SK-N-SH treated with all-trans-retinoic acid at 6 μM for 48 hours (cell line): Measurements from ENCODE around the gene PIAS2.

Experiments used
- ATAC-seq: fragments of 200-7000 bp; cut with Tn5 transposase; 3 replicates; pipeline ENCODE4 v1.9.1; 2020; ENCODE audit warnings: mild to moderate bottlenecking, moderate library complexity
- ARNTL ChIP-seq: fragments of 450-650 bp; formaldehyde crosslinking; IDR thresholded peaks from 2 replicates; pipeline ENCODE4 v1.5.0; 2020; ENCODE audit warnings: low read depth, mild to moderate bottlenecking, moderate library complexity, borderline replicate concordance
- BACH2 ChIP-seq: fragments of 250-450 bp; sonication (Bioruptor Pico); IDR thresholded peaks from 2 replicates; pipeline ENCODE4 v1.9.0; 2021; ENCODE audit warnings: mild to moderate bottlenecking, borderline replicate concordance
- CREB5 ChIP-seq: fragments of 250-450 bp; sonication (Bioruptor Pico); IDR thresholded peaks from 2 replicates; pipeline ENCODE4 v1.5.1; 2020; ENCODE audit warnings: low read depth, mild to moderate bottlenecking, moderate library complexity
- CSDC2 ChIP-seq: fragments of 250-450 bp; sonication (Bioruptor Pico); IDR thresholded peaks from 2 replicates; pipeline ENCODE4 v1.5.0; 2020; ENCODE audit warnings: mild to moderate bottlenecking, moderate library complexity
- CSRNP3 ChIP-seq: fragments of 250-450 bp; sonication (Bioruptor Pico); IDR thresholded peaks from 2 replicates; pipeline ENCODE4 v1.5.1; 2021; ENCODE audit warnings: mild to moderate bottlenecking, moderate library complexity
- ESRRG ChIP-seq: fragments of 250-450 bp; sonication (Bioruptor Pico); IDR thresholded peaks from 2 replicates; pipeline ENCODE4 v1.6.1; 2021; ENCODE audit warnings: mild to moderate bottlenecking
- GLIS3 ChIP-seq: fragments of 250-450 bp; sonication (Bioruptor Pico); IDR thresholded peaks from 2 replicates; pipeline ENCODE4 v1.5.0; 2020; ENCODE audit warnings: mild to moderate bottlenecking, moderate library complexity
- ISL1 ChIP-seq: fragments of 250-450 bp; sonication (Bioruptor Pico); IDR thresholded peaks from 2 replicates; pipeline ENCODE4 v2.1.2; 2022; ENCODE audit warnings: mild to moderate bottlenecking, moderate library complexity
- OSR1 ChIP-seq: fragments of 250-450 bp; sonication (Bioruptor Pico); IDR thresholded peaks from 2 replicates; pipeline ENCODE4 v1.8.0; 2022; ENCODE audit warnings: moderate library complexity, mild to moderate bottlenecking, inconsistent platforms
- PATZ1 ChIP-seq: fragments of 250-450 bp; sonication (Bioruptor Pico); IDR thresholded peaks from 2 replicates; pipeline ENCODE4 v1.8.0; 2020; ENCODE audit warnings: mild to moderate bottlenecking, moderate library complexity, borderline replicate concordance
- POU6F1 ChIP-seq: fragments of 250-450 bp; sonication (Bioruptor Pico); IDR thresholded peaks from 2 replicates; pipeline ENCODE4 v1.8.0; 2021; ENCODE audit warnings: low read depth, mild to moderate bottlenecking, moderate library complexity, borderline replicate concordance
- PPARA ChIP-seq: fragments of 250-450 bp; sonication (Bioruptor Pico); IDR thresholded peaks from 2 replicates; pipeline ENCODE4 v1.5.0; 2020; ENCODE audit warnings: mild to moderate bottlenecking, borderline replicate concordance
- RARB ChIP-seq: fragments of 250-450 bp; sonication (Bioruptor Pico); IDR thresholded peaks from 2 replicates; pipeline ENCODE4 v1.8.0; 2021; ENCODE audit warnings: mild to moderate bottlenecking, moderate library complexity
- SNAI2 ChIP-seq: fragments of 250-450 bp; sonication (Bioruptor Pico); IDR thresholded peaks from 2 replicates; pipeline ENCODE4 v1.5.0; 2020; ENCODE audit warnings: mild to moderate bottlenecking, moderate library complexity
- TCF4 ChIP-seq: fragments of 250-450 bp; sonication (Bioruptor Pico); IDR thresholded peaks from 2 replicates; pipeline ENCODE4 v1.8.0; 2021; ENCODE audit warnings: mild to moderate bottlenecking, moderate library complexity, borderline replicate concordance
- TOX ChIP-seq: fragments of 250-450 bp; sonication (Bioruptor Pico); IDR thresholded peaks from 2 replicates; pipeline ENCODE4 v1.8.0; 2021; ENCODE audit warnings: mild to moderate bottlenecking, moderate library complexity, borderline replicate concordance
- TSHZ2 ChIP-seq: fragments of 250-450 bp; sonication (Bioruptor Pico); IDR thresholded peaks from 2 replicates; pipeline ENCODE4 v1.5.0; 2020; ENCODE audit warnings: mild to moderate bottlenecking, moderate library complexity
- ZC3H10 ChIP-seq: fragments of 250-450 bp; sonication (Bioruptor Pico); IDR thresholded peaks from 2 replicates; pipeline ENCODE4 v1.5.1; 2021; ENCODE audit warnings: mild to moderate bottlenecking, moderate library complexity
- ZFP3 ChIP-seq: fragments of 250-450 bp; sonication (Bioruptor Pico); IDR thresholded peaks from 2 replicates; pipeline ENCODE4 v1.5.0; 2020; ENCODE audit warnings: mild to moderate bottlenecking, moderate library complexity
- ZNF565 ChIP-seq: fragments of 450-650 bp; formaldehyde crosslinking; conservative IDR thresholded peaks from 2 replicates; pipeline ENCODE4 v1.5.0; 2020; ENCODE audit warnings: low read depth, mild to moderate bottlenecking, moderate library complexity
- ZNF70 ChIP-seq: fragments of 450-650 bp; formaldehyde crosslinking; IDR thresholded peaks from 2 replicates; pipeline ENCODE4 v1.5.0; 2020; ENCODE audit warnings: mild to moderate bottlenecking, moderate library complexity
- ZNF8 ChIP-seq: fragments of 450-650 bp; formaldehyde crosslinking; IDR thresholded peaks from 2 replicates; pipeline ENCODE4 v1.5.0; 2020; ENCODE audit warnings: mild to moderate bottlenecking, moderate library complexity

PIAS2 gene

GRCh38 chr18:46892842-46893241, 24.5 kb downstream of the PIAS2 start:
- no peak for ATAC-seq
- no peak for TF ChIP-seq RARB
- no peak for TF ChIP-seq ARNTL (CRISPR knock-in tag)
- no peak for TF ChIP-seq ZNF70
- TF ChIP-seq ISL1 (CRISPR knock-in tag), result no peak
- TF ChIP-seq GLIS3 (CRISPR knock-in tag), result no peak
- no peak for TF ChIP-seq TSHZ2
- TF ChIP-seq ZC3H10, result no peak
- TF ChIP-seq TOX (CRISPR knock-in tag), result no peak
- TF ChIP-seq BACH2 (CRISPR knock-in tag), result no peak
- no peak for TF ChIP-seq PPARA (CRISPR knock-in tag)
- TF ChIP-seq ZNF8 (CRISPR knock-in tag), result no peak
- no peak for TF ChIP-seq POU6F1
- TF ChIP-seq CSRNP3 (CRISPR knock-in tag), result no peak
- TF ChIP-seq TCF4 (CRISPR knock-in tag), result no peak
- no peak for TF ChIP-seq ZNF565 (CRISPR knock-in tag)
- no peak for TF ChIP-seq ZFP3 (CRISPR knock-in tag)

GRCh38 chr18:46891742-46892214, 25.5 kb downstream of the PIAS2 start:
- no peak for ATAC-seq
- TF ChIP-seq SNAI2 (CRISPR knock-in tag) (no peak), CREB5 (no peak), TSHZ2 (no peak), POU6F1 (no peak), CSDC2 (CRISPR knock-in tag) (no peak), ZNF70 (no peak), ESRRG (CRISPR knock-in tag) (no peak), ZNF8 (CRISPR knock-in tag) (no peak), CSRNP3 (CRISPR knock-in tag) (no peak), ISL1 (CRISPR knock-in tag) (no peak), ZFP3 (CRISPR knock-in tag) (no peak), OSR1 (no peak), ZC3H10 (no peak), BACH2 (CRISPR knock-in tag) (no peak), PATZ1 (no peak), RARB (no peak)
- TF ChIP-seq, all 23 proteins: peak for 0
